Keratinocyte (primary cell): Measurements from ENCODE around the gene B3GAT3. TPM values are rescaled to one million over a fixed set of nuclear protein-coding genes. Genes with fewer than 3 reads are reported as not detected.

Source experiments
- DNase-seq: peaks from one replicate; pipeline ENCODE4 v3.0.0-alpha.2; 2011; ENCODE audit warnings: low read depth, missing footprints, low spot score
- FAIRE-seq: peaks from 2 replicates; lab custom pipeline; 2011; peaks lifted over from hg19 to GRCh38; lab: Jason Lieb, UNC
- H2AFZ ChIP-seq: 2 replicates; pipeline ENCODE4 v1.6.0; 2012; ENCODE audit warnings: low read length, control low read depth, inconsistent platforms; ENCODE audit not compliant: control insufficient read depth
- H3K27ac ChIP-seq: 2 replicates; pipeline ENCODE4 v1.5.1; 2011; ENCODE audit warnings: low read length; ENCODE audit not compliant: control insufficient read depth, insufficient read depth
- H3K27me3 ChIP-seq: 3 replicates; pipeline ENCODE4 v1.6.0; 2011; ENCODE audit warnings: low read length; ENCODE audit not compliant: control insufficient read depth, insufficient read depth; ENCODE audit errors: extremely low read depth
- H3K36me3 ChIP-seq, 2 experiments: 2 replicates in 1 of 2; 3 replicates in 1 of 2; pipeline ENCODE4 v1.5.1; 2011; ENCODE audit warnings: low read length in 2 of 2, mild to moderate bottlenecking in 1 of 2; ENCODE audit not compliant: control insufficient read depth in 2 of 2, insufficient read depth in 2 of 2; ENCODE audit errors: extremely low read depth in 1 of 2
- H3K4me1 ChIP-seq: 3 replicates; pipeline ENCODE4 v1.5.1; 2011; ENCODE audit warnings: low read length; ENCODE audit not compliant: control insufficient read depth, insufficient read depth; ENCODE audit errors: extremely low read depth
- H3K4me2 ChIP-seq: 3 replicates; pipeline ENCODE4 v1.6.0; 2011; ENCODE audit warnings: low read depth, low read length; ENCODE audit not compliant: control insufficient read depth, insufficient read depth; ENCODE audit errors: extremely low read depth
- H3K4me3 ChIP-seq, 3 experiments: fragments of 200-600 bp in 1 of 3; sonication (generic) in 1 of 3; 2 replicates in 2 of 3; 3 replicates in 1 of 3; pipeline ENCODE4 v1.5.1; 2011 to 2016; ENCODE audit warnings: low read length in 3 of 3, mild to moderate bottlenecking in 3 of 3, control low read depth in 2 of 3, inconsistent platforms in 1 of 3, low read depth in 1 of 3, mixed read lengths in 1 of 3, mixed run types in 1 of 3, moderate library complexity in 1 of 3; ENCODE audit not compliant: control insufficient read depth in 2 of 3, insufficient read depth in 2 of 3; ENCODE audit errors: extremely low read depth in 1 of 3
- H3K79me2 ChIP-seq: 2 replicates; pipeline ENCODE4 v1.6.0; 2012; ENCODE audit warnings: low read length; ENCODE audit not compliant: control insufficient read depth, insufficient read depth
- H3K9ac ChIP-seq: 3 replicates; pipeline ENCODE4 v1.6.0; 2011; ENCODE audit warnings: low read length; ENCODE audit not compliant: control insufficient read depth, insufficient read depth; ENCODE audit errors: extremely low read depth
- H3K9me1 ChIP-seq: 3 replicates; pipeline ENCODE4 v1.6.0; 2011; ENCODE audit warnings: low read length; ENCODE audit not compliant: control insufficient read depth, insufficient read depth; ENCODE audit errors: extremely low read depth
- H3K9me3 ChIP-seq: 2 replicates; pipeline ENCODE4 v1.5.1; 2012; ENCODE audit warnings: low read depth, low read length; ENCODE audit not compliant: control insufficient read depth
- H4K20me1 ChIP-seq: 3 replicates; pipeline ENCODE4 v1.6.0; 2011; ENCODE audit warnings: low read length; ENCODE audit not compliant: control insufficient read depth, insufficient read depth; ENCODE audit errors: extremely low read depth
- EZH2 ChIP-seq: IDR thresholded peaks from one replicate; pipeline ENCODE4 v1.6.1; 2012; ENCODE audit warnings: inconsistent platforms, mild to moderate bottlenecking, low read length, moderate library complexity
- dilution Hi-C: fragments of 300-500 bp; cut with MboI; formaldehyde crosslinking; loops from one replicate; pipeline ENCODE4 v1.7.0; 2020; ENCODE audit warnings: low sequenced_read_pairs; ENCODE audit not compliant: extremely low pct_ligation_motif_present
- polyA plus RNA-seq, 5 experiments: library from polyadenylated mRNA; depleted of rRNA in 3 of 5; stranded (reverse) in 3 of 5; stranded (forward) in 1 of 5; unstranded in 1 of 5; fragments of >200 nt; gene quantifications; 1 replicate in 1 of 5; 2 replicates in 3 of 5; 3 replicates in 1 of 5; pipeline versions ENCODE4 v1.2.1 to v1.2.3, GENCODE V29; 2011 to 2012; ENCODE audit warnings: missing spikeins in 2 of 5, low read depth in 1 of 5, low replicate concordance in 1 of 5
- TF ChIP-seq, protein P1 (sequence below), 3 experiments: IDR thresholded peaks in 1 of 3; conservative IDR thresholded peaks in 1 of 3; optimal IDR thresholded peaks in 1 of 3; 2 replicates in 2 of 3; 3 replicates in 1 of 3; pipeline versions ENCODE3 to v1.5.1; 2011; ENCODE audit warnings: low read length in 3 of 3, mild to moderate bottlenecking in 3 of 3, moderate library complexity in 2 of 3, control low read depth in 1 of 3, inconsistent platforms in 1 of 3; ENCODE audit not compliant: insufficient read depth in 2 of 3; ENCODE audit errors: extremely low read depth in 1 of 3

B3GAT3 gene
- polyA plus RNA-seq, 1 donor (not counting 4 experiments of a cell fraction or from before 2014, with no cell fraction given): 15.1 TPM

DNA sequence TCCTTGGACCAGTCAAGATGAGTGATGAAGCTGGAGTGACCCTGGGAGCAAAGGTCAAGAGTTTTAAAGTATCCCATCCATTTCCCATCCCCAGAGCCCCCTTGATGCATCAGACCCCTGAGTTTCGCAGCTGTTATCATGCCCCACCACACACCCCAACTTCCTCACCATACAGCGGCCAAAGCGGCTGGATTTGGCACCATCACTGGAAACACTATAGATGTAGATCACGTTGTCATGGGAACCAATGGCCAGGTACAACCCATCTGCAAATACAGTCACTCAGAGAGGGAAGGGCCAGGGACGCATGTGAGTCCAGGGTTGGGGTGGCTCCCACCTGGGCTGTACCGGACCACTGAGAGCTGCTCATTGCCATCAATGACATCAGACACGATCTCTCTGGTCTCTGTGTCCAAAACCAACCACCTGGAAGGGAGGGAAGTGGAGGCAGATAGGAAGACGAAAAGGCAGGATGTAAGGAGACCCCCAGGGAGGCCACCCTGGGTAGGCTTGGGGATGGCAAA lies 17.9 kb downstream of the B3GAT3 start:
- H4K20me1 ChIP-seq: no peaks in the 10 kb centered on the region
- H3K4me1 ChIP-seq: peaks cover 11% of the 10 kb centered on the region
- no peak for DNase-seq
- H3K4me2 ChIP-seq: no peak overlapping the region
- H3K9ac ChIP-seq: no peak overlapping the region
- H3K27me3 ChIP-seq: no peaks in the 10 kb centered on the region
- dilution Hi-C loops: no loop called here
- H3K27ac ChIP-seq: no peak overlapping the region
- H2AFZ ChIP-seq: no peak overlapping the region
- H3K9me3 ChIP-seq: no peaks in the 10 kb centered on the region
- TF ChIP-seq, protein P1, sequence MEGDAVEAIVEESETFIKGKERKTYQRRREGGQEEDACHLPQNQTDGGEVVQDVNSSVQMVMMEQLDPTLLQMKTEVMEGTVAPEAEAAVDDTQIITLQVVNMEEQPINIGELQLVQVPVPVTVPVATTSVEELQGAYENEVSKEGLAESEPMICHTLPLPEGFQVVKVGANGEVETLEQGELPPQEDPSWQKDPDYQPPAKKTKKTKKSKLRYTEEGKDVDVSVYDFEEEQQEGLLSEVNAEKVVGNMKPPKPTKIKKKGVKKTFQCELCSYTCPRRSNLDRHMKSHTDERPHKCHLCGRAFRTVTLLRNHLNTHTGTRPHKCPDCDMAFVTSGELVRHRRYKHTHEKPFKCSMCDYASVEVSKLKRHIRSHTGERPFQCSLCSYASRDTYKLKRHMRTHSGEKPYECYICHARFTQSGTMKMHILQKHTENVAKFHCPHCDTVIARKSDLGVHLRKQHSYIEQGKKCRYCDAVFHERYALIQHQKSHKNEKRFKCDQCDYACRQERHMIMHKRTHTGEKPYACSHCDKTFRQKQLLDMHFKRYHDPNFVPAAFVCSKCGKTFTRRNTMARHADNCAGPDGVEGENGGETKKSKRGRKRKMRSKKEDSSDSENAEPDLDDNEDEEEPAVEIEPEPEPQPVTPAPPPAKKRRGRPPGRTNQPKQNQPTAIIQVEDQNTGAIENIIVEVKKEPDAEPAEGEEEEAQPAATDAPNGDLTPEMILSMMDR (optimal IDR thresholded peaks at IDR 0.05 in 1 of 3, IDR thresholded peaks at IDR 0.05 in 1 of 3, conservative IDR thresholded peaks at IDR 0.05 in 1 of 3; ENCODE audit: extremely low read depth in 1 of 3, insufficient read depth in 2 of 3, low read length in 3 of 3): no peak
- no peak for TF ChIP-seq EZH2
- no peak for FAIRE-seq
- peaks cover 15% of the 10 kb centered on the region in 2 experiments for H3K36me3 ChIP-seq
- H3K4me3 ChIP-seq: no peak overlapping the region
- no peaks in the 10 kb centered on the region for H3K9me1 ChIP-seq
- H3K79me2 ChIP-seq: peaks cover 22% of the 10 kb centered on the region

DNA sequence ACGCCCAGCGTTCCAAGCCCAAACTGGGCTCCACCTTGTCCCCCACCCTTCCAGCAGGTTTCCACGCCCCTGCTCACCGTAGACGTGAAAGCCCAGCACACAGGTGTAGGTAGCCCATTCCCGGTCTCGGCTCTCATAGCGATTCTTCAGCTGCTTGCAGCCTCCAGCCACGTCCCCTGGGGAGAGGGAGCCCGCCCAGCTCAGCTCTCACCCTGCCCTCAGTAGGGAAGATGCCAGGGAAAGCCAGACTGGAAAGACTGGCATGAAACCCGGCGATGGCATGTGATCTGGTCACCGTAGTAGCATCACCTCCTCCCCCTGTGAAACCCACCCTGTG lies 18.7 kb downstream of the B3GAT3 start:
- no peak overlapping the region for H2AFZ ChIP-seq
- peaks cover 14% of the 10 kb centered on the region for H3K4me1 ChIP-seq

More for the DNA sequence above, 18.7 kb downstream of the B3GAT3 start:
- TF ChIP-seq, protein P1 (optimal IDR thresholded peaks at IDR 0.05 in 1 of 3, IDR thresholded peaks at IDR 0.05 in 1 of 3, conservative IDR thresholded peaks at IDR 0.05 in 1 of 3; ENCODE audit: extremely low read depth in 1 of 3, insufficient read depth in 2 of 3, low read length in 3 of 3): no peak
- no peak for TF ChIP-seq EZH2
- Histone ChIP-seq H4K20me1 (no peaks in the 10 kb centered on the region), H3K36me3 (peaks cover 13 to 18% of the 10 kb centered on the region in 2 experiments), H3K79me2 (peaks cover 30% of the 10 kb centered on the region), H3K27me3 (no peaks in the 10 kb centered on the region), H3K4me2 (peak overlapping the region; percentile 80), H3K27ac (no peak overlapping the region), H3K9ac (peak overlapping the region; percentile 70), H3K9me1 (no peaks in the 10 kb centered on the region), H3K9me3 (no peaks in the 10 kb centered on the region), H3K4me3 (peak overlapping the region in 2 of 3 experiments; percentile 38 to 86)
- FAIRE-seq: no peak
- dilution Hi-C loops: no loop called here
- DNase-seq: no peak
